H1 (cell line): ENCODE measurements around the gene PIGC. TPM values are rescaled to one million over a fixed set of nuclear protein-coding genes. Genes with fewer than 3 reads are reported as not detected.

Experiments used
- polyA plus RNA-seq, 7 experiments: library from polyadenylated mRNA; depleted of rRNA in 3 of 7; stranded (reverse) in 5 of 7; unstranded in 2 of 7; fragments of >200 nt in 5 of 7; fragments of 200-250 nt in 2 of 7; gene quantifications; 1 replicate in 5 of 7; 2 replicates in 1 of 7; 4 replicates in 1 of 7; pipeline versions ENCODE4 v1.2.1 to v1.2.3, GENCODE V29; 2011 to 2013; ENCODE audit warnings: missing spikeins in 2 of 7, mixed read lengths in 2 of 7
- total RNA-seq: library from RNA; stranded (reverse); fragmentation: NEBNext Ultra II Directional; extraction: Animal tissue kit (Norgen Biotek cat#: 25700); gene quantifications from 2 replicates; pipeline ENCODE4 v1.2.1, GENCODE V29; 2021

Gene PIGC
- total and polyA plus RNA-seq, 2 of the 8 experiments (the other 6 are each of a cell fraction or from before 2014, with no cell fraction given), result 21.0 to 39.3 TPM

Other genes starting within 250 kb of the PIGC start
- not detected in 2 replicates for gene C1orf105, start 23.4 kb downstream of the PIGC start, total RNA-seq
- gene C1orf105, start 23.4 kb downstream of the PIGC start, polyA plus RNA-seq (2011; rRNA removed), result not detected in 2 replicates
- 35.0 and 35.8 TPM in 2 replicates for gene SUCO, start 89.1 kb upstream of the PIGC start, total RNA-seq
- 4.3 and 8.3 TPM in 2 replicates for gene SUCO, start 89.1 kb upstream of the PIGC start, polyA plus RNA-seq (2011; rRNA removed)
- not detected in 2 replicates for gene FASLG, start 215.0 kb upstream of the PIGC start, total RNA-seq
- not detected in 2 replicates for gene FASLG, start 215.0 kb upstream of the PIGC start, polyA plus RNA-seq (2011; rRNA removed)